SU-DHL-6 (cell line): ENCODE data around the gene ASIP.

ENCODE experiments used
- CTCF ChIP-seq: fragments of 200-600 bp; sonication (generic); IDR thresholded peaks from one replicate; pipeline ENCODE4 v1.5.1; 2017; ENCODE audit warnings: antibody characterized with exemption, mild to moderate bottlenecking, low read length, moderate library complexity; ENCODE audit not compliant: insufficient read depth, poor library complexity, severe bottlenecking
- EZH2phosphoT487 ChIP-seq: fragments of 200-600 bp; sonication (generic), shearing (Covaris generic); conservative IDR thresholded peaks from 2 replicates; pipeline ENCODE4 v1.6.1; 2018; ENCODE audit warnings: mild to moderate bottlenecking, antibody characterized with exemption, low read length, moderate library complexity, mixed read lengths

GRCh38 chr20:34293119-34293518 is 51.9 kb downstream of the ASIP start:
- TF ChIP-seq CTCF (no peak), EZH2phosphoT487 (no peak)
